ENCODE data around the gene CDC42. TPM values are rescaled to one million over a fixed set of nuclear protein-coding genes. Genes with fewer than 3 reads are reported as not detected.

Gene CDC42
- polyA plus RNA-seq, 1 donor from 2014 or later = 913 TPM

DNA sequence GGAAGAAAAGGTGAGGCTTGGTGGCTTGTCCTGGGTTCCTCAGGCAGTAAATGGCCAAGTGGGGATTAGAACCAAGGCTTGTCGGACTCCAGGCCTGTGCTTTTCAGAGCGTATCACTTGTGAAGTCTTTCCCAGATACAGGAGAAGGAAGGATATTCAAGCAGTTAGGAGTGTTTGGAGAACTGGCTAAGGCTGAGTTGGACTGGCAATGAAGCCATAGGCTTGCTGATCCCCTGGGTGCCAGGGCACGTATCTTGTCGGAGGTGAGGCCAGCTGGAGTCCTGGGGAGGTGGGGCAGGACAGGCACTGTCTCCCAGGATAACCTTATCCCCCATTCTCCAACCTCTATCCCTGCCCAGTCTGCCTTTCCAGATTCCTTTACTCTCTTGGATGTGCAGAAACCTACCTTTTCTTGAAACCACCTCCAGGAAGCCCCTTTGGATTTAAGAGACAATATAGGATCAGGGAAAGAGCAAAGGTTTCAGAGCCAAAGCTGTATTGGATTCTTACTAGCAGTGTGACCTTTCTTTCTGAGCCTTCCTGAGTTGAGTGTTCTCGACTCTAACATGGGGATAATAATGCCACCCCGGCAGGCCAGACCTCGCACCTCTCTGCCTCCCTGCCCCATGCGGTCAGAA lies 72.2 kb downstream of the CDC42 start:
- Histone ChIP-seq H3K9ac (ENCODE audit: low read length) (no peak overlapping the region), H3K4me2 (ENCODE audit: low read length) (no peak overlapping the region), H3K4me3 (ENCODE audit: low read length) (no peak overlapping the region), H2AFZ (ENCODE audit: low read depth, low read length) (no peak overlapping the region), H3K27me3 (ENCODE audit: insufficient read depth, low read depth, low read length) (no peaks in the 10 kb centered on the region), H3F3A (ENCODE audit: insufficient read depth, low read length, poor library complexity, severe bottlenecking) (no peaks in the 10 kb centered on the region), H4K20me1 (ENCODE audit: insufficient read depth) (no peaks in the 10 kb centered on the region), H3K27ac (ENCODE audit: low read length) (no peak overlapping the region), H3K36me3 (ENCODE audit: insufficient read depth, low read length) (no peaks in the 10 kb centered on the region), H3K9me2 (ENCODE audit: insufficient read depth, low read length) (no peaks in the 10 kb centered on the region), H3K79me2 (replicated peaks; ENCODE audit: insufficient read depth, low read length) (no peaks in the 10 kb centered on the region), H3K9me3 (ENCODE audit: low read length) (no peaks in the 10 kb centered on the region)
- TF ChIP-seq TAF1 (IDR thresholded peaks at IDR 0.05; ENCODE audit: low read depth) (no peak), MXI1 (conservative IDR thresholded peaks at IDR 0.05; ENCODE audit: poor library complexity, severe bottlenecking) (no peak), RAD21 (conservative IDR thresholded peaks at IDR 0.05) (no peak), CTCF (IDR thresholded peaks at IDR 0.05; ENCODE audit: poor library complexity, severe bottlenecking) (no peak), SMC3 (conservative IDR thresholded peaks at IDR 0.05; ENCODE audit: poor library complexity) (no peak)
- TF ChIP-seq, protein P1, sequence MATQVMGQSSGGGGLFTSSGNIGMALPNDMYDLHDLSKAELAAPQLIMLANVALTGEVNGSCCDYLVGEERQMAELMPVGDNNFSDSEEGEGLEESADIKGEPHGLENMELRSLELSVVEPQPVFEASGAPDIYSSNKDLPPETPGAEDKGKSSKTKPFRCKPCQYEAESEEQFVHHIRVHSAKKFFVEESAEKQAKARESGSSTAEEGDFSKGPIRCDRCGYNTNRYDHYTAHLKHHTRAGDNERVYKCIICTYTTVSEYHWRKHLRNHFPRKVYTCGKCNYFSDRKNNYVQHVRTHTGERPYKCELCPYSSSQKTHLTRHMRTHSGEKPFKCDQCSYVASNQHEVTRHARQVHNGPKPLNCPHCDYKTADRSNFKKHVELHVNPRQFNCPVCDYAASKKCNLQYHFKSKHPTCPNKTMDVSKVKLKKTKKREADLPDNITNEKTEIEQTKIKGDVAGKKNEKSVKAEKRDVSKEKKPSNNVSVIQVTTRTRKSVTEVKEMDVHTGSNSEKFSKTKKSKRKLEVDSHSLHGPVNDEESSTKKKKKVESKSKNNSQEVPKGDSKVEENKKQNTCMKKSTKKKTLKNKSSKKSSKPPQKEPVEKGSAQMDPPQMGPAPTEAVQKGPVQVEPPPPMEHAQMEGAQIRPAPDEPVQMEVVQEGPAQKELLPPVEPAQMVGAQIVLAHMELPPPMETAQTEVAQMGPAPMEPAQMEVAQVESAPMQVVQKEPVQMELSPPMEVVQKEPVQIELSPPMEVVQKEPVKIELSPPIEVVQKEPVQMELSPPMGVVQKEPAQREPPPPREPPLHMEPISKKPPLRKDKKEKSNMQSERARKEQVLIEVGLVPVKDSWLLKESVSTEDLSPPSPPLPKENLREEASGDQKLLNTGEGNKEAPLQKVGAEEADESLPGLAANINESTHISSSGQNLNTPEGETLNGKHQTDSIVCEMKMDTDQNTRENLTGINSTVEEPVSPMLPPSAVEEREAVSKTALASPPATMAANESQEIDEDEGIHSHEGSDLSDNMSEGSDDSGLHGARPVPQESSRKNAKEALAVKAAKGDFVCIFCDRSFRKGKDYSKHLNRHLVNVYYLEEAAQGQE (IDR thresholded peaks at IDR 0.05; ENCODE audit: borderline replicate concordance) = no peak

DNA sequence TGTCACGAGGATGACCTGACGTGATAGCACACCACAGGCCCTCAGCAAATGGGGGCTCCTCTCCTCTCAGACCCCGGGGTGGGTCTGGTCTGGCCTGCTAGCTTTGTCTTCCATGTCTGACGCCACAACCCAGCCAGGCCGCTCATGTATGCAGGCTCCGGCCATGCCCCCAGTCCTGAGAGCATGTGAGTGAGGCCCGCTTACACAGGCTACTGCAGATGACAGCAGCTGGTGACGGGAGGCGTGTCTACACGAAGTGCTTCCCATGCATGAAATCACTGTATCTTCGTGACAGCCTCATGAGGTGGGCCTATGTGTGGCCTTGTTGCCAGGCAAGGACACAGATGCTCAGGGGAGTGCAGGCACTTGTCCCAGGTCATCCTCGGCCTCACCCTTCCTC lies 74.0 kb downstream of the CDC42 start:
- no peak for TF ChIP-seq RAD21 (conservative IDR thresholded peaks at IDR 0.05)
- Histone ChIP-seq H3K27ac (ENCODE audit: low read length) (no peak overlapping the region), H2AFZ (ENCODE audit: low read depth, low read length) (no peak overlapping the region)

DNA sequence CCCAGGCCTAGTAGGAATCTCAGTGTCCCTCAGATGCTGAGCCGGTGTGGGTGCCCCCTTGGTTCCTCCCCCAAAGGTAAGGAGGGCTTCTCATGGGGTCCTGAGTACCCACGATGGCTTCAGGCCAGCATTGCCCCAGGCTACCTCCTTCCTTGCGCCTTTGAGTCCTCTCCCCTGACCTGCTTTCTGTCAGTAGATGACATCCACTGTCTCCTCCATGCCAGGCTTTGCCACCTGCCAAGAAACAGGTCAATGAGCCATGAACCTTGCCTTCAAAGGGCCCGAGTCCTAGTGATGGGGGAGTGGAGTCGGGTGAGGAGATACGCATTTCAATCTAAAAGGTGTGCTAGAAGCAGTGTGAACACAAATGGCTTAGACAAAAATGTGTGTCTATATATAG lies 74.7 kb downstream of the CDC42 start:
- H3K9ac ChIP-seq (ENCODE audit: low read length) = no peak overlapping the region
- H3K4me3 ChIP-seq (ENCODE audit: low read length) = no peak overlapping the region
- H3K27me3 ChIP-seq (ENCODE audit: insufficient read depth, low read depth, low read length) = no peaks in the 10 kb centered on the region
- H3K36me3 ChIP-seq (ENCODE audit: insufficient read depth, low read length) = no peaks in the 10 kb centered on the region
- H3K4me2 ChIP-seq (ENCODE audit: low read length) = no peak overlapping the region
- no peaks in the 10 kb centered on the region for H3K9me2 ChIP-seq (ENCODE audit: insufficient read depth, low read length)
- no peak overlapping the region for H3K27ac ChIP-seq (ENCODE audit: low read length)
- TF ChIP-seq CTCF (IDR thresholded peaks at IDR 0.05; ENCODE audit: poor library complexity, severe bottlenecking) (no peak), TAF1 (IDR thresholded peaks at IDR 0.05; ENCODE audit: low read depth) (no peak), EP300 (conservative IDR thresholded peaks at IDR 0.05; ENCODE audit: poor library complexity, severe bottlenecking) (no peak), RAD21 (conservative IDR thresholded peaks at IDR 0.05) (no peak), EZH2 (IDR thresholded peaks at IDR 0.05; ENCODE audit: borderline replicate concordance, insufficient read depth, low read length, poor library complexity, severe bottlenecking) (no peak)
- no peaks in the 10 kb centered on the region for H4K20me1 ChIP-seq (ENCODE audit: insufficient read depth)
- H3K9me3 ChIP-seq (ENCODE audit: low read length) = no peaks in the 10 kb centered on the region
- H3K79me2 ChIP-seq (replicated peaks; ENCODE audit: insufficient read depth, low read length) = no peaks in the 10 kb centered on the region
- H2AFZ ChIP-seq (ENCODE audit: low read depth, low read length) = no peak overlapping the region
- no peaks in the 10 kb centered on the region for H3F3A ChIP-seq (ENCODE audit: insufficient read depth, low read length, poor library complexity, severe bottlenecking)

More for the DNA sequence above, 74.0 kb downstream of the CDC42 start:
- H3K36me3 ChIP-seq (ENCODE audit: insufficient read depth, low read length) = no peaks in the 10 kb centered on the region
- no peaks in the 10 kb centered on the region for H3K9me2 ChIP-seq (ENCODE audit: insufficient read depth, low read length)
- no peak overlapping the region for H3K9ac ChIP-seq (ENCODE audit: low read length)
- no peaks in the 10 kb centered on the region for H4K20me1 ChIP-seq (ENCODE audit: insufficient read depth)
- no peaks in the 10 kb centered on the region for H3F3A ChIP-seq (ENCODE audit: insufficient read depth, low read length, poor library complexity, severe bottlenecking)
- H3K4me3 ChIP-seq (ENCODE audit: low read length) = no peak overlapping the region
- H3K9me3 ChIP-seq (ENCODE audit: low read length) = no peaks in the 10 kb centered on the region
- H3K79me2 ChIP-seq (replicated peaks; ENCODE audit: insufficient read depth, low read length) = no peaks in the 10 kb centered on the region
- H3K4me2 ChIP-seq (ENCODE audit: low read length) = no peak overlapping the region
- H3K27me3 ChIP-seq (ENCODE audit: insufficient read depth, low read depth, low read length) = no peaks in the 10 kb centered on the region

Data from neural cell (in vitro differentiated cells).